AG04450 (cell line): ENCODE data around the gene VCL. TPM values are rescaled to one million over a fixed set of nuclear protein-coding genes. Genes with fewer than 3 reads are reported as not detected.
A peak's percentile ranks its signal among the peaks of the same experiment; 100 is the strongest.

Source experiments
- CTCF ChIA-PET: fragments of 300-600, 350-600 bp; formaldehyde crosslinking; extraction: SDS; loops from one replicate; lab custom pipeline; 2022; ENCODE audit warnings: antibody characterized with exemption, inconsistent platforms; lab: Charles Lee
- POLR2A ChIA-PET: fragments of 350-600 bp; formaldehyde crosslinking; extraction: SDS; loops from one replicate; lab custom pipeline; 2021; ENCODE audit warnings: antibody characterized with exemption, inconsistent platforms; lab: Yijun Ruan, JAX
- DNase-seq: peaks from one replicate; pipeline ENCODE4 v3.0.0-alpha.2; 2011; ENCODE audit warnings: low read depth, low spot score
- H3K27ac ChIP-seq: one replicate; pipeline ENCODE4 v1.5.1; 2012; ENCODE audit warnings: low read depth, low read length, control low read depth
- H3K27me3 ChIP-seq: one replicate; pipeline ENCODE4 v1.6.0; 2012; ENCODE audit warnings: low read length; ENCODE audit not compliant: control insufficient read depth, insufficient read depth
- H3K4me3 ChIP-seq: 2 replicates; pipeline ENCODE4 v1.5.1; 2011; ENCODE audit warnings: mild to moderate bottlenecking, low read depth, low read length, control low read depth
- H3K9me3 ChIP-seq: 2 replicates; pipeline ENCODE4 v1.5.1; 2012; ENCODE audit warnings: low read length; ENCODE audit not compliant: control insufficient read depth, insufficient read depth
- polyA plus RNA-seq: library from polyadenylated mRNA; depleted of rRNA; stranded (reverse); fragments of >200 nt; gene quantifications from 2 replicates; pipeline ENCODE4 v1.2.3, GENCODE V29; 2011
- TF ChIP-seq, protein P1 (sequence below): IDR thresholded peaks from 2 replicates; pipeline ENCODE4 v1.5.1; 2011; ENCODE audit warnings: low read depth, low read length, control low read depth, inconsistent platforms

VCL gene
- polyA plus RNA-seq, 1 experiment: 313 TPM

DNA sequence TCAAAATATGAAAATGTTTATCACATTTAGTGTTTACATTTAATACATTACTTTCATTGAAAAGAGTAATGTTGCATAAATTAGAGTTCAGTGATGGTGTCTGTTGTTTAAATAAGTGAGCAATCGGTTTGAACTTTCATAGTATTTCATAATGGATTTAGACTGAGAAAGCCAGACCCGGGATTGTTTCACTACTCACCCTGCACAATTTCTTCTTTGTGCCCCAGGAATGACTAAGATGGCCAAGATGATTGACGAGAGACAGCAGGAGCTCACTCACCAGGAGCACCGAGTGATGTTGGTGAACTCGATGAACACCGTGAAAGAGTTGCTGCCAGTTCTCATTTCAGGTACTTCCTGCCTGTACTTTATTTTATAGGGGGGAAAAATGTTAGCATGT lies 74.6 kb downstream of the VCL start:
- POLR2A ChIA-PET: interaction anchor here (0.8 kb wide), 1 partner anchor 25 kb away, joined by 4 read pairs; no protein-coding TSS in a partner anchor
- Histone ChIP-seq H3K9me3 (no peaks in the 10 kb centered on the region), H3K27ac (no peak overlapping the region), H3K4me3 (no peak overlapping the region), H3K27me3 (no peaks in the 10 kb centered on the region)
- CTCF ChIA-PET: interaction anchor here (2.0 to 2.8 kb wide), 2 partner anchors 8 to 132 kb away, joined by 7 to 17 read pairs; no protein-coding TSS in a partner anchor
- TF ChIP-seq, protein P1, sequence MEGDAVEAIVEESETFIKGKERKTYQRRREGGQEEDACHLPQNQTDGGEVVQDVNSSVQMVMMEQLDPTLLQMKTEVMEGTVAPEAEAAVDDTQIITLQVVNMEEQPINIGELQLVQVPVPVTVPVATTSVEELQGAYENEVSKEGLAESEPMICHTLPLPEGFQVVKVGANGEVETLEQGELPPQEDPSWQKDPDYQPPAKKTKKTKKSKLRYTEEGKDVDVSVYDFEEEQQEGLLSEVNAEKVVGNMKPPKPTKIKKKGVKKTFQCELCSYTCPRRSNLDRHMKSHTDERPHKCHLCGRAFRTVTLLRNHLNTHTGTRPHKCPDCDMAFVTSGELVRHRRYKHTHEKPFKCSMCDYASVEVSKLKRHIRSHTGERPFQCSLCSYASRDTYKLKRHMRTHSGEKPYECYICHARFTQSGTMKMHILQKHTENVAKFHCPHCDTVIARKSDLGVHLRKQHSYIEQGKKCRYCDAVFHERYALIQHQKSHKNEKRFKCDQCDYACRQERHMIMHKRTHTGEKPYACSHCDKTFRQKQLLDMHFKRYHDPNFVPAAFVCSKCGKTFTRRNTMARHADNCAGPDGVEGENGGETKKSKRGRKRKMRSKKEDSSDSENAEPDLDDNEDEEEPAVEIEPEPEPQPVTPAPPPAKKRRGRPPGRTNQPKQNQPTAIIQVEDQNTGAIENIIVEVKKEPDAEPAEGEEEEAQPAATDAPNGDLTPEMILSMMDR: no peak
- no peak for DNase-seq

DNA sequence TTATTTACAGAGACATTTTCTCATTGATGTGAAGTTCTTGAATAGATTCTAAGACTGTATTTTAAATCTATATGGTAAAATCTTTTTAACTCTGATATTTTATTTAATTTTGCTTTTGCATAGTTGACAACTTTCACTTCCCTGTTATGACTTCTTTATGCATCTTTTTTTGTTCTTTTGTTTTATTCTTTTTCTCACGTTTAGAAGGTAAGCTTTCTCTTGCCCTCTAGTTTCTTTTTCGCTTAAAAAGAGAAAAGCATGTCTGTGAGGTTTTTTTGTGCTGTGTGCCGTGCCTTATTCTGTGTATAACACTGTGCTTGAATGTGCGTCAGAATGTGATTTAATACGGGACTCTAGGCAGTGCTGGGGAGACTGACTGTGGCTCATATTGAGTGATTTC lies 78.0 kb downstream of the VCL start:
- TF ChIP-seq, protein P1: no peak
- CTCF ChIA-PET: interaction anchor here (0.6 to 3.5 kb wide), 5 partner anchors 22 to 190 kb away, joined by 3 to 12 read pairs (median 4); no protein-coding TSS in a partner anchor
- no peaks in the 10 kb centered on the region for H3K9me3 ChIP-seq
- no peaks in the 10 kb centered on the region for H3K27me3 ChIP-seq
- H3K4me3 ChIP-seq: no peak overlapping the region
- peak overlapping the region; percentile 3 for H3K27ac ChIP-seq
- DNase-seq: no peak
- POLR2A ChIA-PET: no interaction called here

DNA sequence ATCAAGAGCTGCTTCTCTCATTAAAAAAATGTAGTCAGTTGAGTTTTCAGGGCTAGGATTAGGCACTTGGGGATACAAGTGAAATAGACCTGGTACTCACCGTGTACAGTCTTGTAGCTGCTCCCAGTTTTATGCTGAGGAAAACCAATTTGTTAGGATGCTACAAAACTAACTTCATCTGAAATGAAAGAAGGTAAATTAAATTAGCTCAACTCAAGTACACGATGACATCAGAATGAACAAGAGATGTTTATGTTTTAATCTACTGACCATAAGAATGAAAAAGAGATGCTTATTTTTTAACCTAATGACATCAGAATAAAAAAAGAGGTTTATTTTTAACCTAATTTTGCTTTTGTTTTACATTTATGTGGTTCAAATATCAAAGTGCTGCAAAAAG lies 79.0 kb downstream of the VCL start:
- Histone ChIP-seq H3K27me3 (no peaks in the 10 kb centered on the region), H3K27ac (no peak overlapping the region), H3K9me3 (no peaks in the 10 kb centered on the region), H3K4me3 (no peak overlapping the region)
- POLR2A ChIA-PET: interaction anchor here (0.6 kb wide), 1 partner anchor 15 kb away, joined by 4 read pairs; no protein-coding TSS in a partner anchor
- TF ChIP-seq, protein P1: no peak
- DNase-seq: no peak
- CTCF ChIA-PET: interaction anchor here (1.2 to 3.5 kb wide), 4 partner anchors 23 to 191 kb away, joined by 3 to 12 read pairs (median 4); no protein-coding TSS in a partner anchor

DNA sequence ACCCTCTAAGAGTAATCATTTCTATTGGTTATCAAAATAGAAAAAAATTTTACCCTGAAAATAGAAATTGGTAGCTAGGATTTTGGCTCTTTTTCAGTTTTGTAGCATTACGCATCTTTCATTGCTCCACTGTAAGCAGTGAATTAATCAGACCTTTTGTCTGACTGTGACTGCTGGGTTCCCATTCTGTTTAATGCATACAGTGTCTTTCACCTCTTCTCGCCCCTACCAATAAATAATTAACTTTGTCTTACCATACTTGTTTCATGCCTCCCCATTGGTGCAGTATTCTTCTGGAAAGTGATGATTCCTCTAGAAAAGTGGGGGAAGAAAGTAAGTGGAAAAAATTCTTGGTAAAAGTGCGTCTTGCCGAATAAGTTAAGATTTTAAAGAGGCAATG lies 79.5 kb downstream of the VCL start:
- no peak for DNase-seq
- CTCF ChIA-PET: interaction anchor here (0.6 to 3.5 kb wide), 4 partner anchors 23 to 191 kb away, joined by 3 to 12 read pairs (median 4); no protein-coding TSS in a partner anchor
- no peaks in the 10 kb centered on the region for H3K27me3 ChIP-seq
- POLR2A ChIA-PET: no interaction called here
- H3K4me3 ChIP-seq: no peak overlapping the region
- no peak overlapping the region for H3K27ac ChIP-seq
- no peaks in the 10 kb centered on the region for H3K9me3 ChIP-seq
- TF ChIP-seq, protein P1: no peak

DNA sequence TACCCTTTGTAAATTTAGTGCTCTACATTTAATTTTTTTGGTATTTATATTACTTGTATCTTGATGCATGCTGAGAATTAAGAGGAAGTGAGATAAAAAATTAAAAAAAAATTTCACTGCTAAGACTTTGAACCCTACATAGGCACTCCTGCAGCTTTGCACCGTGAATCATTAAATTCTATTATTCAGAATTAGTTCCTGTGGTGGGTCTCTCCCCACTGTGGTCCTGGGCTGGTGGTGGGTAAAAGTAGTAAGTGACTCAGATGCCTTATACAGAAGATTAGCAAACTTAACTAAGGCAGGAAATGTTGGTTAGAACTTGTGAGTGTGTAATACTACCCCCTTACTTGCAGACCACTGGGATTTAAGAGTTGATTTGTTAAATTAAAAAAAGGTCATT lies 80.1 kb downstream of the VCL start:
- DNase-seq: no peak
- ChIA-PET CTCF (no interaction called here), POLR2A (no interaction called here)
- TF ChIP-seq, protein P1: no peak
- Histone ChIP-seq H3K27me3 (no peaks in the 10 kb centered on the region), H3K4me3 (no peak overlapping the region), H3K9me3 (no peaks in the 10 kb centered on the region), H3K27ac (no peak overlapping the region)
